ENCODE results near the gene NGEF. TPM values are rescaled to one million over a fixed set of nuclear protein-coding genes. Genes with fewer than 3 reads are reported as not detected.

NGEF gene
- total RNA-seq, 1 experiment from 2014 or later: 71.3 TPM

DNA sequence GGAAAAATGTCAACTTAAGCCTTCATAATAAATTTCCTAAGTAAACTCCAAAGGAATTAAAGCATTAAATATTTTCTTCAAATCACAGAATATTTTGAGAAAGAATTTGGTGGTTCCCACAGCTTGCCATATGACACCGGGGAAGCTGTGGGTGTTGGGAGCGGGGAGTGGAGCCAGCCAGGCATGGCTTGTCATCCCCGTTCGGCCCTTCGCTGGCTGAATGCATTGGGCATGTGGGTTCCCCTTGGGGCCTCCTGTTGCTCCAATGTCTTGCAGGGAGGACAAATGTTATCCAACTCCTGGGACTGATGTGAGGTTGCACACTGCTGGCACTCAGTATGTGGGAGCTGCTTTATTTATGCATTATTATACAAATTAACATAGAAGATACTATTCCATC, 18.6 kb downstream of the NGEF start:
- intact Hi-C loops (cut with micrococcal nuclease): no loop called here
- peaks cover 7% of the 10 kb centered on the region for H3K4me1 ChIP-seq (ENCODE audit: insufficient read depth, low read length)
- H3K4me3 ChIP-seq (ENCODE audit: low read length): no peak overlapping the region
- CTCF ChIA-PET: no interaction called here
- no peaks in the 10 kb centered on the region for H4K20me1 ChIP-seq (ENCODE audit: low read length)
- TF ChIP-seq, protein P1, sequence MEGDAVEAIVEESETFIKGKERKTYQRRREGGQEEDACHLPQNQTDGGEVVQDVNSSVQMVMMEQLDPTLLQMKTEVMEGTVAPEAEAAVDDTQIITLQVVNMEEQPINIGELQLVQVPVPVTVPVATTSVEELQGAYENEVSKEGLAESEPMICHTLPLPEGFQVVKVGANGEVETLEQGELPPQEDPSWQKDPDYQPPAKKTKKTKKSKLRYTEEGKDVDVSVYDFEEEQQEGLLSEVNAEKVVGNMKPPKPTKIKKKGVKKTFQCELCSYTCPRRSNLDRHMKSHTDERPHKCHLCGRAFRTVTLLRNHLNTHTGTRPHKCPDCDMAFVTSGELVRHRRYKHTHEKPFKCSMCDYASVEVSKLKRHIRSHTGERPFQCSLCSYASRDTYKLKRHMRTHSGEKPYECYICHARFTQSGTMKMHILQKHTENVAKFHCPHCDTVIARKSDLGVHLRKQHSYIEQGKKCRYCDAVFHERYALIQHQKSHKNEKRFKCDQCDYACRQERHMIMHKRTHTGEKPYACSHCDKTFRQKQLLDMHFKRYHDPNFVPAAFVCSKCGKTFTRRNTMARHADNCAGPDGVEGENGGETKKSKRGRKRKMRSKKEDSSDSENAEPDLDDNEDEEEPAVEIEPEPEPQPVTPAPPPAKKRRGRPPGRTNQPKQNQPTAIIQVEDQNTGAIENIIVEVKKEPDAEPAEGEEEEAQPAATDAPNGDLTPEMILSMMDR (conservative IDR thresholded peaks at IDR 0.05; ENCODE audit: low read depth, low read length): no peak
- TF ChIP-seq EZH2phosphoT487 (IDR thresholded peaks at IDR 0.05; ENCODE audit: borderline replicate concordance, low read length) (no peak), EZH2 (IDR thresholded peaks at IDR 0.05; ENCODE audit: low read length, unreplicated experiment) (no peak)
- no peak overlapping the region for H2AFZ ChIP-seq (ENCODE audit: low read length)
- no peaks in the 10 kb centered on the region for H3K27me3 ChIP-seq (ENCODE audit: low read length)
- H3K9me3 ChIP-seq (ENCODE audit: low read length): no peaks in the 10 kb centered on the region
- no TSS peak for BruUV-seq (replicated peaks)
- no peaks in the 10 kb centered on the region for H3K36me3 ChIP-seq (ENCODE audit: low read depth, low read length)
- no peaks in the 10 kb centered on the region for H3F3A ChIP-seq (ENCODE audit: low read length, unreplicated experiment)
- H3K9me2 ChIP-seq (replicated peaks; ENCODE audit: low read length): no peaks in the 10 kb centered on the region
- H3K79me2 ChIP-seq (ENCODE audit: low read length): no peaks in the 10 kb centered on the region
- no peak overlapping the region for H3K27ac ChIP-seq (ENCODE audit: low read length)
- H3K9ac ChIP-seq (ENCODE audit: low read length): no peak overlapping the region
- DNase-seq (no peak), ATAC-seq (no peak)
- POLR2A ChIA-PET (ENCODE audit: unreplicated experiment): no interaction called here
- H3K4me2 ChIP-seq (ENCODE audit: low read length): no peak overlapping the region

DNA sequence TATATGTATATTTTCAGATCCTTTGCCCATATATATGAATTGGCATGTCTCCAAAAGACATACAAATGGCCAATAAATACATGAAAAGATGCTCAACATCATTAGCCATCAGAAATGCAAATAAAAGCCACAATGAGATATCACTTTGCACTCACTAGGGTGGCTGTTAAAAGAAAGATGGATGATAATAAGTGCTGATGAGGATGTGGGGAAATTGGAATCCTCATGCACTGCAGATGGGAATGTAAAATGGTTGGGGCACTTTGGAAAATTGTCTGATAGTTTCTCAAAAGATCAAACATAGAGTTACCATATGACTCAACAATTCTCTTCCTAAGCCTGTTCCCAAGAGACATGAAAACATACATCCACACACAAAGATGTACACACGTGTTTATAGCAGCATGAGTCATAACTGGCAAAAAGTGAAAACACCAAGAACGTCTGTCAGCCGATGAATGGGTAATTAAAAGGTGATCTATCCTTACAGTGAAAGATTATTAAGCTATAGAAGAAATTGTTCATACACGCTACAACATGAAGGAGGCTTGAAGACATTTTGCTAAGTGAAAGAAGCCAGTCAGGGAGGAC, 19.7 kb downstream of the NGEF start:
- H3K4me1 ChIP-seq (ENCODE audit: insufficient read depth, low read length): peaks cover 17% of the 10 kb centered on the region
- no peak overlapping the region for H3K4me2 ChIP-seq (ENCODE audit: low read length)
- H3K4me3 ChIP-seq (ENCODE audit: low read length): no peak overlapping the region
- H3K9ac ChIP-seq (ENCODE audit: low read length): no peak overlapping the region
- no peaks in the 10 kb centered on the region for H3K9me3 ChIP-seq (ENCODE audit: low read length)
- H3K79me2 ChIP-seq (ENCODE audit: low read length): no peaks in the 10 kb centered on the region
- H3K9me2 ChIP-seq (replicated peaks; ENCODE audit: low read length): no peaks in the 10 kb centered on the region
- H3K27ac ChIP-seq (ENCODE audit: low read length): no peak overlapping the region
- no peaks in the 10 kb centered on the region for H4K20me1 ChIP-seq (ENCODE audit: low read length)
- ChIA-PET POLR2A (ENCODE audit: unreplicated experiment) (no interaction called here), CTCF (no interaction called here)
- no peaks in the 10 kb centered on the region for H3K36me3 ChIP-seq (ENCODE audit: low read depth, low read length)
- intact Hi-C loops (cut with micrococcal nuclease): no loop called here
- BruUV-seq (replicated peaks): no TSS peak
- DNase-seq: no peak
- no peak for ATAC-seq
- no peaks in the 10 kb centered on the region for H3K27me3 ChIP-seq (ENCODE audit: low read length)
- H3F3A ChIP-seq (ENCODE audit: low read length, unreplicated experiment): no peaks in the 10 kb centered on the region
- H2AFZ ChIP-seq (ENCODE audit: low read length): no peak overlapping the region
- TF ChIP-seq EZH2phosphoT487 (IDR thresholded peaks at IDR 0.05; ENCODE audit: borderline replicate concordance, low read length) (no peak), EZH2 (IDR thresholded peaks at IDR 0.05; ENCODE audit: low read length, unreplicated experiment) (no peak)
- TF ChIP-seq, protein P1 (conservative IDR thresholded peaks at IDR 0.05; ENCODE audit: low read depth, low read length): no peak

DNA sequence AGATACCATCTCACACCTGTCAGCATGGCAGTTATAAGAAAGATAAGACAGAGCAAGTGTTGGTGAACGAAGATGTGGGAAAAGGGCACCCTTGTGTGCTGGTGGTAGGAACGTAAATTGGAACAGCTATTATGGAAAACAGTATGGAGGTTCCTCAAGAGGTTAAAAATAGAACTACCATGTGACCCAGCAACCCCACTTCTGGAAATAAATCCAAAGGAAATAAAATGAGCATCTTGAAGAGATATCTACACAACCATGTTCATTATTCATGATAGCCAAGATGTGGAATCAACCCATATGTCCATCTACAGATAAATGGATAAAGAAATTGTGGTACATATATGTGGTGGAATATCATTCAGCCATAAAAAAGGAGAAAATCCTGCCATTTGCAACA, 26.9 kb downstream of the NGEF start:
- no peaks in the 10 kb centered on the region for H3K36me3 ChIP-seq (ENCODE audit: low read depth, low read length)
- H4K20me1 ChIP-seq (ENCODE audit: low read length): no peaks in the 10 kb centered on the region
- H3K79me2 ChIP-seq (ENCODE audit: low read length): no peaks in the 10 kb centered on the region
- H2AFZ ChIP-seq (ENCODE audit: low read length): no peak overlapping the region
- H3K9me2 ChIP-seq (replicated peaks; ENCODE audit: low read length): no peaks in the 10 kb centered on the region
- H3K9ac ChIP-seq (ENCODE audit: low read length): no peak overlapping the region
- H3K9me3 ChIP-seq (ENCODE audit: low read length): no peaks in the 10 kb centered on the region
- H3K27ac ChIP-seq (ENCODE audit: low read length): no peak overlapping the region
- no peaks in the 10 kb centered on the region for H3K27me3 ChIP-seq (ENCODE audit: low read length)
- ChIA-PET CTCF (no interaction called here), POLR2A (ENCODE audit: unreplicated experiment) (no interaction called here)
- no peak for DNase-seq
- no peak for ATAC-seq
- TF ChIP-seq, protein P1 (conservative IDR thresholded peaks at IDR 0.05; ENCODE audit: low read depth, low read length): no peak
- TF ChIP-seq EZH2phosphoT487 (IDR thresholded peaks at IDR 0.05; ENCODE audit: borderline replicate concordance, low read length) (no peak), EZH2 (IDR thresholded peaks at IDR 0.05; ENCODE audit: low read length, unreplicated experiment) (no peak)
- H3K4me2 ChIP-seq (ENCODE audit: low read length): no peak overlapping the region
- no peak overlapping the region for H3K4me3 ChIP-seq (ENCODE audit: low read length)
- H3K4me1 ChIP-seq (ENCODE audit: insufficient read depth, low read length): peaks cover 41% of the 10 kb centered on the region
- BruUV-seq (replicated peaks): no TSS peak
- intact Hi-C loops (cut with micrococcal nuclease): loop anchor here (5.0 kb wide), 1 partner anchor 59 kb away; no protein-coding TSS in a partner anchor
- peaks cover 9% of the 10 kb centered on the region for H3F3A ChIP-seq (ENCODE audit: low read length, unreplicated experiment)
